ENCODE data around the gene CCDC158.

- TF ChIP-seq YY1 (IDR thresholded peaks at IDR 0.05; ENCODE audit: low read depth), result no peak
- no peak for TF ChIP-seq POLR2AphosphoS5 (IDR thresholded peaks at IDR 0.05; ENCODE audit: low read depth, low read length)
- no peak for TF ChIP-seq MAX (IDR thresholded peaks at IDR 0.05; ENCODE audit: low read depth)
Measured at GRCh38 chr4:76270244-76271175, 150.4 kb downstream of the CCDC158 start.
